Umbilical cord (tissue), 2 donors: Measurements from ENCODE around the gene FSHB. TPM values are rescaled to one million over a fixed set of nuclear protein-coding genes. Genes with fewer than 3 reads are reported as not detected.
"Not testable (repeated sequence)": the region's sequence is repeated elsewhere in the genome, so short reads cannot be mapped to it uniquely, and the experiment has no call there.

Source experiments
- DNase-seq: peaks from one replicate; pipeline ENCODE4 v3.0.0-alpha.2; 2015; ENCODE audit warnings: low spot score
- total RNA-seq: library from RNA; depleted of rRNA; stranded (reverse); fragments of >200 nt; gene quantifications from one replicate; pipeline ENCODE4 v1.2.3, GENCODE V29; 2014; ENCODE audit warnings: low replicate concordance; ENCODE audit not compliant: insufficient read depth

Gene FSHB
- total RNA-seq, 1 donor from 2014 or later, result 5.1 TPM

- DNase-seq, result no peak
Observed at GRCh38 chr11:30261821-30262220, 31.0 kb downstream of the FSHB start.

- DNase-seq, result not testable (repeated sequence)
Observed at GRCh38 chr11:30268638-30269037, 37.8 kb downstream of the FSHB start.

GRCh38 chr11:30270671-30271070, 39.9 kb downstream of the FSHB start:
- DNase-seq, result no peak

- DNase-seq, result no peak
Observed at GRCh38 chr11:30277176-30277575, 46.4 kb downstream of the FSHB start.

- DNase-seq, result no peak
Observed at GRCh38 chr11:30279796-30280195, 49.0 kb downstream of the FSHB start.

- DNase-seq, result no peak
Observed at GRCh38 chr11:30281476-30282288, 50.9 kb downstream of the FSHB start.

- DNase-seq, result no peak
Observed at GRCh38 chr11:30282289-30282631, 51.4 kb downstream of the FSHB start.

Other genes with a start within 250 kb of the FSHB start
- gene KCNA4, start 214.0 kb upstream of the FSHB start, total RNA-seq, result 9.1 TPM
- 33.2 TPM for gene ARL14EP, start 92.1 kb downstream of the FSHB start, total RNA-seq